Fibroblast of mammary gland (primary cell): ENCODE data around the gene PTPRA.

Experiments used
- DNase-seq: peaks from one replicate; pipeline ENCODE4 v3.0.0-alpha.2; 2010; ENCODE audit warnings: low read depth
- H3K4me3 ChIP-seq: 2 replicates; pipeline ENCODE4 v1.5.1; 2011; ENCODE audit warnings: low read depth, mild to moderate bottlenecking, low read length, moderate library complexity; ENCODE audit not compliant: control insufficient read depth
- TF ChIP-seq, protein P1 (sequence below): conservative IDR thresholded peaks from 2 replicates; pipeline ENCODE4 v1.5.1; 2011; ENCODE audit warnings: low read depth, low read length, inconsistent platforms; ENCODE audit not compliant: control insufficient read depth, insufficient read depth

Gene PTPRA

DNA sequence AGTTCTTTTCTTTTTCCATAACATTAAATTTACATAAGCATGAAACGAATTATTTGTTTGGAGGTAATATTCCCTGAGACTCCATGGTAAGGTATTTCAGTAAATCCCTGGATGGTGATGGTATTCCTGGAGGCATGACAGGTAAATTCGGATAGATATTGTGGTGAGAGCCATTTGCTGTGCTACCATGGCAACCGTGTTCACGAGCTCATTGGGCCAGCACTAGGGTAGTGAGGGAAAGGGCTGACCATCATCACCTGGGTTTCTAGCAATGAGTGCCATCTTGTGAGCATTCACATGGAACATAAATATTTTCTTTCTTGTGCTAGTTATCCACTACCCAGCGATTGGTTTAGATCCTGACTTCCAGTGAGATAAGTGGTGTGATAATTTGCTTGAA, 118.3 kb downstream of the PTPRA start:
- TF ChIP-seq, protein P1, sequence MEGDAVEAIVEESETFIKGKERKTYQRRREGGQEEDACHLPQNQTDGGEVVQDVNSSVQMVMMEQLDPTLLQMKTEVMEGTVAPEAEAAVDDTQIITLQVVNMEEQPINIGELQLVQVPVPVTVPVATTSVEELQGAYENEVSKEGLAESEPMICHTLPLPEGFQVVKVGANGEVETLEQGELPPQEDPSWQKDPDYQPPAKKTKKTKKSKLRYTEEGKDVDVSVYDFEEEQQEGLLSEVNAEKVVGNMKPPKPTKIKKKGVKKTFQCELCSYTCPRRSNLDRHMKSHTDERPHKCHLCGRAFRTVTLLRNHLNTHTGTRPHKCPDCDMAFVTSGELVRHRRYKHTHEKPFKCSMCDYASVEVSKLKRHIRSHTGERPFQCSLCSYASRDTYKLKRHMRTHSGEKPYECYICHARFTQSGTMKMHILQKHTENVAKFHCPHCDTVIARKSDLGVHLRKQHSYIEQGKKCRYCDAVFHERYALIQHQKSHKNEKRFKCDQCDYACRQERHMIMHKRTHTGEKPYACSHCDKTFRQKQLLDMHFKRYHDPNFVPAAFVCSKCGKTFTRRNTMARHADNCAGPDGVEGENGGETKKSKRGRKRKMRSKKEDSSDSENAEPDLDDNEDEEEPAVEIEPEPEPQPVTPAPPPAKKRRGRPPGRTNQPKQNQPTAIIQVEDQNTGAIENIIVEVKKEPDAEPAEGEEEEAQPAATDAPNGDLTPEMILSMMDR = no peak
- no peak for DNase-seq

DNA sequence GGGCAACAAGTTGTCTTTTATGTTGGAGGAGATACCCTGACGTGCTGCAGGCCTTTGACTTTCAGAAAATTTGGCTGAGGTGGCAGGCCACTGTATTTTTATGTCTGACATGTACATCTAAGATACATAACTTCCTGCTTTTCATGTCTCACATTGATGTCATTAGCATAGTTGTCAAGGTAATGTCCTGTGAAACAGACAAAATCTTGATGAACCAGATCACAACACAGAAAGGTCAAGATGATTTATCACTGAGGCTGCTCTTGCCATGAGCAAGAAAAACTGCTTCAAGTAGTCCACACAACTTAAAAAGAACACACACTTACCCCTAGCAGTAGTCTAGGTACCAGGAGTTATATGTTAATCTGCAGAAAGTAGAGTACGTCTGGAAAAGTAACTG, 120.0 kb downstream of the PTPRA start:
- TF ChIP-seq, protein P1 = no peak
- no peak for DNase-seq
- H3K4me3 ChIP-seq = no peak overlapping the region

More for the DNA sequence above, 118.3 kb downstream of the PTPRA start:
- no peak overlapping the region for H3K4me3 ChIP-seq

DNA sequence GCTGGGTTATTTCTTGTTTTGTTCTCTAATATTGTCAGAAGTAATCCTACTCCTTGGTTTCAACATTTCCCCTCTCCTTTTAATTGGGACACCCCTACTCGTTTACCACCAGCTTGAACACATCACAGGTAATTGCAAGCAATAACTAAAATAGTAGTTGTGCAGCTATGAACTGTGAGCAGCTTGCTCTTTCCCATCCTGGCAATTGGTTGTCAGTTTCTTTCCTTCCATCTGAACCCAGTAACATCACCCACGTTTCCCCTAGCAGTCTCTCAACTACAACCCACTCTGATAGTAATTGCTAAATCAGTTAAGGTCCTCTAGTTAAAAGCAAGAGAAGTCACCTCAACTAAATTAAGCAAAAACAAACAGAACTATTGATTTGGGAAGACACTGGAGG, 122.5 kb downstream of the PTPRA start:
- no peak for DNase-seq
- TF ChIP-seq, protein P1 = no peak
- H3K4me3 ChIP-seq = no peak overlapping the region

DNA sequence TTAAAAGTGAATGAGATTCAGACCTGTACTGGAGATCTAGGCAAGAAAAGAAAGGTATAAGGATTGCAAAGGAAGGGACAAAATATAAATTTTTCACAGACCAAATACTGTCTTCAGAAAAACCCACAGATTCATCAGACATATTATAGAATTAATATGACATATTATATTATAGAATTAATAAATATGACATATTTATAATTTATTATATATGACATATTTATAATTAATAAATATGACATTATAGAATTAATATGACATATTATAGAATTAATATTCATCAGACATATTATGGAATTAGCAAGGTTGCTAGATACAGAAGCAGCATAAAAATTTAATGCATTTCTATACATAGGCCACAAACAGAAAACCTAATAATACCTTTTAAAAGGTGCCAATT, 125.4 kb downstream of the PTPRA start:
- no peak overlapping the region for H3K4me3 ChIP-seq
- TF ChIP-seq, protein P1 = no peak
- DNase-seq = no peak

DNA sequence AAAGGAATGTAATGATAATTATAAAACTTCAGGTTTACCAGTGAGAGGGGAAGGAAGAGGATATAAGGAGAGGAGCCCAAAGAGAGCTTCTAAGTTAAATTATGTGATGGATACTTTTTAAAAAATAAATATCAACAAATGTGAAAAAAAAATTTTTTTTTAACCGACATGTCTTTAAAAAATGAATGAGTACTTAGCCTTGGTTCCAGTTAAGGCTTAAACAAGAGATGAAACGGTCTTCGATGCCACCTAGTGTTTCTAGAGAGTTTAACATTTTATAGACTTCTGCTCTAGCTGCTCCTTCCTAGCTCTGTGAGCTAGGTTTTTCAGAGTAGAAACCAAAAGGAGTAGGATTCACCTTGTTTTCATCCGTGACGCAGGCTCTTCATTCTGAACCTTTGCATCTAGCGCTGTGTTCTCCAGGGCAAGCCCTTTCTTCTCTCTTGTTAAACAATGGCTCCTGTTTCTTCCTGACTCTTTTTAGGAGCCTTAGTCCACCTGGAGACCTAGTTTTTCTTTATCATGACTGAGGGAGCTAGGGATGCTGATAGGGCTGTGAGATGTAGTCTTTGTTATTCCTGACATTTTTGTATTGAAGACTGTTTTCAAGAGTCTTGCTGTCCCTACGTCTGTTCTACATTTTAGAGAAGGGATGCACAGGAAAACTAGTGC, 127.7 kb downstream of the PTPRA start:
- H3K4me3 ChIP-seq = no peak overlapping the region
- DNase-seq = peak; percentile 80
- TF ChIP-seq, protein P1 = peak; percentile 65

DNA sequence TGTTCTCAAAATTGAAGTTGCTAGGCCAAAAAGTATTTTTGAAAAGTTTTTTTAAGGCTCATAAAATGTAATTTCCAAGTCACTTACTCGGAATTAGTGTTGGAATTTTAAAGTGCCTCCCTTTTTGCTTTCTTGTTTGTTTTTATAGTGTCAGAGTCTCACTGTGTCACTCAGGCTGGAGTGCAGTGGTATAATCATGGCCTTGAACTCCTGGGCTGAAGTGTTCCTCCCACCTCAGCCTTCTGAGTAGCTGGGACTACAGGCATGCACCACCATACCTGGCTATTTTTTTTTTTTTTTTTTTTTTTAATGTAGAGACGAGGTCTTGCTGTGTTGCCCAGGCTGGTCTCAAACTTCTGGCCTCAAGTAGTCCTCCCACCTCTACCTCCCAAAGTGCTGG, 130.1 kb downstream of the PTPRA start:
- TF ChIP-seq, protein P1 = no peak
- no peak for DNase-seq
- no peak overlapping the region for H3K4me3 ChIP-seq
